Panc1 (cell line): Measurements from ENCODE around the gene SPSB1. TPM values are rescaled to one million over a fixed set of nuclear protein-coding genes. Genes with fewer than 3 reads are reported as not detected.

ENCODE experiments used
- ATAC-seq: fragments of 200-7000 bp; cut with Tn5 transposase; 2 replicates; pipeline ENCODE4 v1.9.1; 2020; ENCODE audit warnings: mild to moderate bottlenecking, moderate library complexity
- BruUV-seq: library from RNA; stranded (reverse); fragments of 400-500 nt; replicated peaks from 2 replicates; lab custom pipeline; 2021; lab: Mats Ljungman, UMichigan
- CTCF ChIA-PET: fragments of 300-600 bp; sonication (Branson Sonifier 250); formaldehyde crosslinking; loops from one replicate; lab custom pipeline; 2022; ENCODE audit warnings: antibody characterized with exemption; lab: Charles Lee
- POLR2A ChIA-PET: fragments of 300-600 bp; sonication (Branson Sonifier 250); formaldehyde crosslinking; loops from one replicate; lab custom pipeline; 2022; ENCODE audit warnings: antibody characterized with exemption; lab: Charles Lee
- DNase-seq: peaks from one replicate; pipeline ENCODE4 v3.0.0-alpha.2; 2010; ENCODE audit warnings: low read depth, low spot score
- H3K27ac ChIP-seq: 2 replicates; pipeline ENCODE4 v1.5.1; 2011; ENCODE audit warnings: mild to moderate bottlenecking, low read length, inconsistent platforms
- H3K27me3 ChIP-seq: fragments of 200-500 bp; sonication (Bioruptor generic); 2 replicates; pipeline ENCODE4 v1.6.0; 2014; ENCODE audit warnings: low read length, inconsistent platforms; ENCODE audit not compliant: control insufficient read depth, insufficient read depth
- H3K36me3 ChIP-seq: fragments of 200-500 bp; sonication (Bioruptor generic); 2 replicates; pipeline ENCODE4 v1.5.1; 2014; ENCODE audit warnings: inconsistent platforms, mild to moderate bottlenecking, low read length, moderate library complexity; ENCODE audit not compliant: control insufficient read depth, insufficient read depth
- H3K4me1 ChIP-seq: 2 replicates; pipeline ENCODE4 v1.5.1; 2011; ENCODE audit warnings: inconsistent platforms, mild to moderate bottlenecking, low read length, moderate library complexity; ENCODE audit not compliant: control insufficient read depth, insufficient read depth
- H3K4me3 ChIP-seq, 2 experiments: 2 replicates each; pipeline ENCODE4 v1.5.1; 2011 to 2012; ENCODE audit warnings: low read depth in 2 of 2, low read length in 2 of 2, mild to moderate bottlenecking in 2 of 2, inconsistent platforms in 1 of 2, moderate library complexity in 1 of 2
- H3K9me3 ChIP-seq: fragments of 200-500 bp; sonication (Bioruptor generic); 2 replicates; pipeline ENCODE4 v1.5.1; 2014; ENCODE audit warnings: low read depth, mild to moderate bottlenecking, inconsistent platforms, low read length, moderate library complexity; ENCODE audit not compliant: control insufficient read depth, insufficient read depth
- POLR2AphosphoS5 ChIP-seq: IDR thresholded peaks from 2 replicates; pipeline ENCODE4 v1.6.1; 2012; ENCODE audit warnings: mild to moderate bottlenecking, low read depth, low read length, moderate library complexity
- SIN3A ChIP-seq: IDR thresholded peaks from 2 replicates; pipeline ENCODE4 v1.6.1; 2012; ENCODE audit warnings: low read depth, mild to moderate bottlenecking, low read length, moderate library complexity, borderline replicate concordance; ENCODE audit not compliant: insufficient read depth
- TCF7L2 ChIP-seq: IDR thresholded peaks from 2 replicates; pipeline ENCODE4 v1.6.1; 2011; ENCODE audit warnings: mild to moderate bottlenecking, low read depth, low read length, inconsistent platforms
- in situ Hi-C: cut with HindIII; loops from 2 replicates; pipeline ENCODE4 v1.10.0; 2016; ENCODE audit warnings: low sequenced_read_pairs, low pct_unique_long_range_greater_than_20kb
- intact Hi-C: fragments of 100-400 bp; cut with micrococcal nuclease; formaldehyde crosslinking; loops from one replicate; pipeline ENCODE4 v1.10.0; 2022; ENCODE audit not compliant: unreplicated experiment
- total RNA-seq: library from RNA; stranded (reverse); gene quantifications from one replicate; pipeline ENCODE4 v1.2.1, GENCODE V29; 2021; ENCODE audit not compliant: unreplicated experiment
- TF ChIP-seq, protein P1 (sequence below): fragments of 450-650 bp; IDR thresholded peaks from 2 replicates; pipeline ENCODE4 v1.5.1; 2017; ENCODE audit warnings: mild to moderate bottlenecking
- TF ChIP-seq, protein P2 (sequence below), 2 experiments: IDR thresholded peaks; 2 replicates each; pipeline ENCODE4 v1.6.1; 2011 to 2012; ENCODE audit warnings: low read depth in 2 of 2, control low read depth in 1 of 2, low read length in 1 of 2, mild to moderate bottlenecking in 1 of 2, moderate library complexity in 1 of 2; ENCODE audit not compliant: insufficient read depth in 1 of 2

Gene SPSB1
- total RNA-seq, 1 experiment from 2014 or later, result 73.7 TPM

DNA sequence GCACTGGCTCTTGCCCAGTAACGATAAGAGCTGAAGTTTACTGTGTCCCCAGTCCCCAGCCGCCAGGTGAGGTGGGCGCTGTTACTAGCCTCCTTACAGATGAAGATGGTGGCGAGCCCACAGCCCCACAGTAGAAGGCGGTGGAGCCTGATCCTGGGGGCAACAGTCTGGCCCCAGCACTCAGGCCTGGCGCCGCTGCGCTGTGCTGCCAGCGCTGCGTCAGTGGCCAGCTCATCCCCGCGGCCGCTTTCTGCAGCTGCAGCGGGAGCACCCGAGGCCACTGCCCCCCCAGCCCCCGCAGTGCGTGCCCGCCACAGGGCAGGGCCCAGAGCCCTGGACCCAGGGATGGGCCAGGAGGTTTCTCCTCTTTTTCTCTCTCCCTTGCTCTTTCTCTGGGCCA, 44.8 kb upstream of the SPSB1 start:
- POLR2A ChIA-PET, result interaction anchor here (0.6 kb wide), 1 partner anchor 87 kb away, joined by 3 read pairs; no protein-coding TSS in a partner anchor
- in situ Hi-C loops, result no loop called here

DNA sequence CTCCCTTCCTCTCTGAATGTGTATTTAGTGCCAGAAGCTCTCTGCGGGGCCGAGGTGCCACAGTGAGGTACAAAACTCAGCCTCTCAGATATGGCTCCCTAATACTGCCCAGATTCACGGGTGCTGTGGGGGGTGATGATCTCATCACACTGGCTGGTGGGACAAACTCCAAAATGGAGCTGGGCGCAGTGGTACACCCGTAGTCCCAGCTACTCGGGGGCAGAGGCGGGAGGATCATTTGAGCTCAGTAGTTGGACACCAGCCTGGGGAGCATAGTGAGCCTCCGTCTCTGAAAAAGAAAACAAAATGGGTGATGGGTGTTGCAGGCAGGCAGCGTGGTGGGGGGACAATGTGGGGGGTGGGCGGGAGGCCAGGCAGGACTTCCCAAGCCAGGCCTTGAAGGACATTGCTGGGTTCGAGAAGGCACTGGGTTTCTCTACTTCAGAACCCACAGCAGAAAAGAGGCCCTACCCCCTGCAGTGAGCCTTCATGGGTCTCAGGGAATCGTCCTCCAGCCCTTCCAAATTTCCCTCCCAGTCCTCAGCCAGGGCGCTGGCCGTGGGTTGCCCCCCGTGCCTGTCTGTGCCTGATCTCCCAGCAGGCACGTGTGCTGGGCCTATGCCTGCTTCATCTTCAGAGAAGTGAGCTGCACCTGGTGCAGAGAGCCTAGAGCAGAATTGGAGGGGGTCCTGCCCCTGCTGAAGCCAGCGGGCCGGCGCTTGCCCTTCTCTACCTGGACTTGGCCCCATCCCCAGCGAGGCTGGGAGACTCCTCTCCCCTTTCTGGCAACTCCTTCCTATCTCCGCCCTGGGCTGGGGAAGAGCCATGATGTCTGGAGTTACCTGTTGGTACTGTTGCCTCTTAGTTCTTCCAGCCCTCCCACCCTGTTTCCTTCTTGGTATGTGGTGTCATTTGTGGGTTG, 44.1 kb upstream of the SPSB1 start:
- ChIA-PET POLR2A (interaction anchor here (0.6 to 0.7 kb wide), 2 partner anchors 14 to 86 kb away, joined by 3 to 4 read pairs; no protein-coding TSS in a partner anchor), CTCF (no interaction called here)
- H3K36me3 ChIP-seq, result no peaks in the 10 kb centered on the region
- no peak overlapping the region for H3K4me3 ChIP-seq
- no peak for DNase-seq
- no peaks in the 10 kb centered on the region for H3K9me3 ChIP-seq
- peaks cover 2% of the 10 kb centered on the region; the same call in 1 of the 2 replicates for H3K4me1 ChIP-seq
- TF ChIP-seq, protein P1, sequence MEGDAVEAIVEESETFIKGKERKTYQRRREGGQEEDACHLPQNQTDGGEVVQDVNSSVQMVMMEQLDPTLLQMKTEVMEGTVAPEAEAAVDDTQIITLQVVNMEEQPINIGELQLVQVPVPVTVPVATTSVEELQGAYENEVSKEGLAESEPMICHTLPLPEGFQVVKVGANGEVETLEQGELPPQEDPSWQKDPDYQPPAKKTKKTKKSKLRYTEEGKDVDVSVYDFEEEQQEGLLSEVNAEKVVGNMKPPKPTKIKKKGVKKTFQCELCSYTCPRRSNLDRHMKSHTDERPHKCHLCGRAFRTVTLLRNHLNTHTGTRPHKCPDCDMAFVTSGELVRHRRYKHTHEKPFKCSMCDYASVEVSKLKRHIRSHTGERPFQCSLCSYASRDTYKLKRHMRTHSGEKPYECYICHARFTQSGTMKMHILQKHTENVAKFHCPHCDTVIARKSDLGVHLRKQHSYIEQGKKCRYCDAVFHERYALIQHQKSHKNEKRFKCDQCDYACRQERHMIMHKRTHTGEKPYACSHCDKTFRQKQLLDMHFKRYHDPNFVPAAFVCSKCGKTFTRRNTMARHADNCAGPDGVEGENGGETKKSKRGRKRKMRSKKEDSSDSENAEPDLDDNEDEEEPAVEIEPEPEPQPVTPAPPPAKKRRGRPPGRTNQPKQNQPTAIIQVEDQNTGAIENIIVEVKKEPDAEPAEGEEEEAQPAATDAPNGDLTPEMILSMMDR, result no peak
- TF ChIP-seq POLR2AphosphoS5 (no peak), TCF7L2 (no peak), SIN3A (no peak)
- TF ChIP-seq, protein P2, sequence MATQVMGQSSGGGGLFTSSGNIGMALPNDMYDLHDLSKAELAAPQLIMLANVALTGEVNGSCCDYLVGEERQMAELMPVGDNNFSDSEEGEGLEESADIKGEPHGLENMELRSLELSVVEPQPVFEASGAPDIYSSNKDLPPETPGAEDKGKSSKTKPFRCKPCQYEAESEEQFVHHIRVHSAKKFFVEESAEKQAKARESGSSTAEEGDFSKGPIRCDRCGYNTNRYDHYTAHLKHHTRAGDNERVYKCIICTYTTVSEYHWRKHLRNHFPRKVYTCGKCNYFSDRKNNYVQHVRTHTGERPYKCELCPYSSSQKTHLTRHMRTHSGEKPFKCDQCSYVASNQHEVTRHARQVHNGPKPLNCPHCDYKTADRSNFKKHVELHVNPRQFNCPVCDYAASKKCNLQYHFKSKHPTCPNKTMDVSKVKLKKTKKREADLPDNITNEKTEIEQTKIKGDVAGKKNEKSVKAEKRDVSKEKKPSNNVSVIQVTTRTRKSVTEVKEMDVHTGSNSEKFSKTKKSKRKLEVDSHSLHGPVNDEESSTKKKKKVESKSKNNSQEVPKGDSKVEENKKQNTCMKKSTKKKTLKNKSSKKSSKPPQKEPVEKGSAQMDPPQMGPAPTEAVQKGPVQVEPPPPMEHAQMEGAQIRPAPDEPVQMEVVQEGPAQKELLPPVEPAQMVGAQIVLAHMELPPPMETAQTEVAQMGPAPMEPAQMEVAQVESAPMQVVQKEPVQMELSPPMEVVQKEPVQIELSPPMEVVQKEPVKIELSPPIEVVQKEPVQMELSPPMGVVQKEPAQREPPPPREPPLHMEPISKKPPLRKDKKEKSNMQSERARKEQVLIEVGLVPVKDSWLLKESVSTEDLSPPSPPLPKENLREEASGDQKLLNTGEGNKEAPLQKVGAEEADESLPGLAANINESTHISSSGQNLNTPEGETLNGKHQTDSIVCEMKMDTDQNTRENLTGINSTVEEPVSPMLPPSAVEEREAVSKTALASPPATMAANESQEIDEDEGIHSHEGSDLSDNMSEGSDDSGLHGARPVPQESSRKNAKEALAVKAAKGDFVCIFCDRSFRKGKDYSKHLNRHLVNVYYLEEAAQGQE (IDR thresholded peaks at IDR 0.05; ENCODE audit: insufficient read depth in 1 of 2, low read depth in 2 of 2, low read length in 1 of 2), result no peak
- no peaks in the 10 kb centered on the region for H3K27me3 ChIP-seq
- BruUV-seq, result no TSS peak
- no peak overlapping the region for H3K27ac ChIP-seq
- intact Hi-C loops (no loop called here), in situ Hi-C loops (no loop called here)
- no peak for ATAC-seq

More for the DNA sequence above, 44.8 kb upstream of the SPSB1 start:
- no peak for TF ChIP-seq TCF7L2
- ATAC-seq (no peak), DNase-seq (no peak)
- no peak overlapping the region for H3K27ac ChIP-seq
- intact Hi-C loops, result no loop called here
- H3K9me3 ChIP-seq, result no peaks in the 10 kb centered on the region
- H3K27me3 ChIP-seq, result no peaks in the 10 kb centered on the region
- no peak overlapping the region for H3K4me3 ChIP-seq
- H3K36me3 ChIP-seq, result no peaks in the 10 kb centered on the region
- CTCF ChIA-PET, result no interaction called here
- H3K4me1 ChIP-seq, result peaks cover 2% of the 10 kb centered on the region; the same call in 1 of the 2 replicates
- BruUV-seq, result no TSS peak

DNA sequence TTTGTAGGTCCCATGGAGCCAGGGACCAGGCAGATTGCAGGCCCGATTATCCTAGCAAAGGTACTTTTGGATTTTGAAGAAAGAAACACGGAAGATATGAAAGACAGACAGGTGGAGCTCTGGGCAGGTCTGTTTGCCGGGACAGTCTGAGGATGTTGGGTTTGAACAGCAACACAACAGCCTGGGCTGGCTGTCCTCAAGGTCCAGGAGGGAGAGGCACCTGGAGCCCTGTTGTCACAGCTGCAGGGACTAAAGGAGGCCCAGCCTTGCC, 43.5 kb upstream of the SPSB1 start:
- Histone ChIP-seq H3K9me3 (no peaks in the 10 kb centered on the region), H3K4me1 (peaks cover 2% of the 10 kb centered on the region; the same call in 1 of the 2 replicates), H3K36me3 (no peaks in the 10 kb centered on the region), H3K27me3 (no peaks in the 10 kb centered on the region), H3K27ac (no peak overlapping the region), H3K4me3 (no peak overlapping the region)
- DNase-seq (no peak), ATAC-seq (no peak)
- ChIA-PET CTCF (no interaction called here), POLR2A (no interaction called here)
- TF ChIP-seq, protein P2 (IDR thresholded peaks at IDR 0.05; ENCODE audit: insufficient read depth in 1 of 2, low read depth in 2 of 2, low read length in 1 of 2), result no peak
- TF ChIP-seq, protein P1, result no peak
- TF ChIP-seq POLR2AphosphoS5 (no peak), TCF7L2 (no peak), SIN3A (no peak)
- in situ Hi-C loops, result no loop called here
- no TSS peak for BruUV-seq
- intact Hi-C loops, result no loop called here
